Measurements from ENCODE around the gene PRKCA.
"Not testable (repeated sequence)": the region's sequence is repeated elsewhere in the genome, so short reads cannot be mapped to it uniquely, and the experiment has no call there.

DNA sequence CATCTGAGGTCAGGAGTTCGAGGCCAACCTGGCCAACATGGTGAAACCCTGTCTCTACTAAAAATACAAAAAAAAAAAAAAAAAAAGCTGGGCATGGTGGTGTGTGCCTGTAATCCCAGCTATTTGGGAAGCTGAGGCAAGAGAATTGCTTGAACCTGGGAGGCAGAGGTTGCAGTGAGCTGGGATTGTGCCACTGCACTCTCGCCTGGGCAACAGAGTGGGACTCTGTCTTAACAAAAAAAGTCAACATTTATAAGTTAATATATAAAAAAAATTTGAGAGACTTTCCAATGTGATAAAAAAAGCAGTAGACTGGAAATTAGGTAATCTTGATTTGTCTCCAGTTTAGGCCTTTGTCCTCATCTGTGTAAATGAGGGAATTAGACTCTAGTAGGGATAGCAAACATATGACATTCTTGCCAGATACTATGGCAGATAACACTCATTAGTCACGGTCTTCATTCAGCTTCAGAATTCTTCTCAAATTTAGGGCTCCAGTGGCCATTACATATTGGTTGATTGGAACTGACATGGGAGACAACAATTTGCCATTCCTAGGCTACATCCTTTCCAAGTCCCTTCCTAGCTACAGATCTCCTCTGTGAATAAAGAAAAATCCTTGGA, 22.1 kb downstream of the PRKCA start:
- not testable (repeated sequence) for TF ChIP-seq POLR2A (IDR thresholded peaks at IDR 0.05); POLR2AphosphoS5 (IDR thresholded peaks at IDR 0.05; ENCODE audit: insufficient read depth in 1 of 2, low read depth in 1 of 2)
- TF ChIP-seq, protein P1, sequence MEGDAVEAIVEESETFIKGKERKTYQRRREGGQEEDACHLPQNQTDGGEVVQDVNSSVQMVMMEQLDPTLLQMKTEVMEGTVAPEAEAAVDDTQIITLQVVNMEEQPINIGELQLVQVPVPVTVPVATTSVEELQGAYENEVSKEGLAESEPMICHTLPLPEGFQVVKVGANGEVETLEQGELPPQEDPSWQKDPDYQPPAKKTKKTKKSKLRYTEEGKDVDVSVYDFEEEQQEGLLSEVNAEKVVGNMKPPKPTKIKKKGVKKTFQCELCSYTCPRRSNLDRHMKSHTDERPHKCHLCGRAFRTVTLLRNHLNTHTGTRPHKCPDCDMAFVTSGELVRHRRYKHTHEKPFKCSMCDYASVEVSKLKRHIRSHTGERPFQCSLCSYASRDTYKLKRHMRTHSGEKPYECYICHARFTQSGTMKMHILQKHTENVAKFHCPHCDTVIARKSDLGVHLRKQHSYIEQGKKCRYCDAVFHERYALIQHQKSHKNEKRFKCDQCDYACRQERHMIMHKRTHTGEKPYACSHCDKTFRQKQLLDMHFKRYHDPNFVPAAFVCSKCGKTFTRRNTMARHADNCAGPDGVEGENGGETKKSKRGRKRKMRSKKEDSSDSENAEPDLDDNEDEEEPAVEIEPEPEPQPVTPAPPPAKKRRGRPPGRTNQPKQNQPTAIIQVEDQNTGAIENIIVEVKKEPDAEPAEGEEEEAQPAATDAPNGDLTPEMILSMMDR (IDR thresholded peaks at IDR 0.05) = not testable (repeated sequence)

All from vagina (tissue), 2 donors.